GM18867 (cell line): Measurements from ENCODE around the gene CDKAL1.

Source experiments
- ATAC-seq: cut with Tn5 transposase; IDR thresholded peaks from one replicate; pipeline ENCODE4 v1.9.1; 2021; ENCODE audit warnings: mild to moderate bottlenecking, moderate library complexity; ENCODE audit not compliant: unreplicated experiment

The CDKAL1 gene

GRCh38 chr6:21151119-21151518 is 616.9 kb downstream of the CDKAL1 start:
- no peak for ATAC-seq

DNA sequence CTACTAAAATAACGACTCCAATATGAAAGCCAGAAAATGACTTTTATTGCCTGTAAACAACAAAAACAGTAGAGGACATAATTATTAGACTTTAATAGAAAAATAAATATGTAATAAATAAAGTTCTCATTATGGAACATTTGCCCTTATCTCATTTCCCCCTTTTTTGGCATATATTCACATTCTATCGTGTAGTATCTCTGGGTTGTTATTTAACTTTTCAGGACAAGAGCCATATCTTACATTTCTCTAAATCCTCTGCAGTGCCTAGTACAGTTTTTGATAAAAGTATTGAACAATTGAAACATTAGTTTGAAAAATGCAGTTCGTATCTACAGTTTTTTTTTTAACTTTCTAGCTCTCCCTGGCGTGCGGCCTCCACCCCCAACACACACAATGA is 617.3 kb downstream of the CDKAL1 start:
- no peak for ATAC-seq

DNA sequence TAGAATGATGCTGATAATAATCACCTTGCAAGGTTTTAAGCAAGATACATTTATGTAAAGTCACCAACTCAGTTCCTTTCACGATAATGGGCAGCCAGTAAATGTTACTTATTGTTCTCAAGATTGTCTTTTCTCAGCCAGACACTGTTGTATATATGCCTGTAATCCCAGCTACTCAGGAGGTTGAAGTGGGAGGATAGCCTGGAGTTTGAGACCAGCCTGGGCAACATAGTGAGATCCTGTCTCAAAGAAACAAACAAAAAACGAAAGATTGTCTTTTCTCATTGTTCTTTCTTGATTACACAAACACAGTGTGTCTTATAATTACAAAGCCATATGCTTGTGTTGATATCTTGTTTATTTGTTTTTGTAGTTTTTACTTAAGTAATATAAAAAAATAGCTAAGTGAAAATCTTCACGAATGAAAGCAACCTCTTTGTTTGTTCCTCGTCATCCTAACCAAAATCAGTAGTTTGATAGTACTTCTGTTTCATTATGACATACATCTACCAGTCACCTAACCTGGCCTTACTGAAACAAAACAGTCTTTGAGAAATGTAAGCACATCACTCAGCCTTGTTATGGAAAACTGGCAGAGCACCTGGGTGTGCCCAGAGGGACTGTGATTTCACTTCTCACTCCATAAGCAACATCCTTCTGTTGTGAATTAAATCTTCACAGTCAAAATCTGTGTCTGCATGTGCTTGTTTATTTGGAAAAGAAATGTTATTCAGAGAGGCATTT is 623.1 kb downstream of the CDKAL1 start:
- peak; percentile 77 for ATAC-seq

GRCh38 chr6:21158149-21158548 is 623.9 kb downstream of the CDKAL1 start:
- peak; percentile 11 for ATAC-seq

- ATAC-seq, result no peak
These were observed 624.6 kb downstream of the CDKAL1 start for GRCh38 chr6:21158873-21159272.

DNA sequence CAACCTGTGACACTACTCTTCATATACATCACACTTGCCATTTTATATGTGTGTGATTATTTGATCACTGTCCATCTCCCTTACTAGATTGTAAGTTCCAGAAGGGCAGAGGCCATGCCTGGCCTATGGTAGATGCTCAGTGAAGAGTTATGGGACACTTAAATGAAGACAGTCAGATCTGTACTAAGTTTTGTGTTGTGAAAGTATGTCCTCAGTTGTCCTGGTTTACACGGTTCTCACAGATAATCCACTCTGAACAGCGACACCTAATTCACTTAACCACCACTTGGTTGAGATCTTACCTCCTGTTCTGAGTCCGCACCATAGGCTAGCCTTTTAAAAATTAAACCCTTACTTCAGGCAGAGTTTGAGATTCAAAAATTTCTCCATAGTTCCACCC is 625.2 kb downstream of the CDKAL1 start:
- no peak for ATAC-seq

DNA sequence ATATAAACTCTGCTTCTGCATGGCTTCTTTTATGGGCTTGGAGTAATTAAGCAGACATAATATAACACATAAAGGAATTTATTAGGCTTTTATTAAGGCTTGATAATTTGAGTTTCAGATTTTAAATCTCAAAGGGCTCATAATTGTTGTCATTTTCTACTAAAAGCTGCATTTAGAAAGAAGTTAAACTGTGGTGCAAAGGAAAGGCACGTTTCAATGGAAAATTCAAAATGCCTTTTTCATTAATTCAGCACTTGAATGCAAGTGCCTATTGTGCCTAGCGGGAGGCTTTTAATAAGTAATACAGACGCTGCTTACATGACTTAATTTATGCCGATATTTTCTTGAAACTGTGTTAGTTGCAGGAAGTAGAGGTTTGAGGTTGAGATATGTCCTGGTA is 627.5 kb downstream of the CDKAL1 start:
- no peak for ATAC-seq

- ATAC-seq, result no peak
These were observed 629.0 kb downstream of the CDKAL1 start for GRCh38 chr6:21163110-21163837.

GRCh38 chr6:21163838-21164180 is 629.6 kb downstream of the CDKAL1 start:
- no peak for ATAC-seq

DNA sequence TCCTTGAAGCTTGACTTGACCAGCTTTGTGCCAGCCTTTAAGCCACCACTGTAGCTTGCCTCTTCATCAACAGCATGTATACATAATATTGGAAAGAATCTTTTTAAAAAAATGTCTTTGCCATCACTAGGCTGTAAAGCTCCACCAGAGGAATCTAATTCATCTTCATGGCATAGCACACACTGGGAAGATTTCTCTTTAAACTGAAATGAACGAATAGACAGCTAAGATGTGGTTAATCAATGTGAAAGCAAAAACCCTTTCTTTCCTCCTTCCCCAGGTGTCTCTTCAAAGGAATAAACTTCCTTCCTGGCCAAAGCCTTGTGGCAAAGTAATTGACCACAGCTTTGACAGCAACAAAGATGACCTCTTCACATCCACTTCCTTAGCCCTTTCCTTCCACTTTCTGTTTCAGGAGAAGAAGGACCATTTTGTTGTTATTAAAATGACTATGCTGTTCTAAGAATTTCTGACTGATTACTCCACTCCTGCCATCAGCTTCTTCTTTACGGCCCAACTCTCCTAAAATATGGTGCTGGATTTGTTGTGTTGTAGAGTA is 630.6 kb downstream of the CDKAL1 start:
- ATAC-seq, result peak; percentile 77

DNA sequence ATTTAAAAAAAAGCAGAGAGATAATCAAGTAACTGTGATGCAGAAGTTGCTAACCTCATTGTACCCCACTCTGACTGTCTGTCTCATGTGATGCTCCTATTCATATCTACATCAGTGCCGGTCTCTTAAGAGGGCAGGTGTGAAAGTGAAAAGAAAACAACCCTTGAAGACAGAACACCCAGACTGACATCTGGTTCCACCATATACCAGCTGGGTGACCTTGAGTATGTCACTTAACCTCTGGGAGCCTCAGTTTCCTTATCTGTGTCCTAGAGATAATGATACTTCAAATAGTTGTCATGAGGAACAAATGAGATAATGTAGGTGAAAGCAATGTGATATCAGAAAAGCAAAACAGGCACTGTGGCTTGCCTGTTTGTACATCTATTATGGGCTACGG is 632.5 kb downstream of the CDKAL1 start:
- peak; percentile 80 for ATAC-seq

GRCh38 chr6:21167790-21168189 is 633.5 kb downstream of the CDKAL1 start:
- no peak for ATAC-seq

DNA sequence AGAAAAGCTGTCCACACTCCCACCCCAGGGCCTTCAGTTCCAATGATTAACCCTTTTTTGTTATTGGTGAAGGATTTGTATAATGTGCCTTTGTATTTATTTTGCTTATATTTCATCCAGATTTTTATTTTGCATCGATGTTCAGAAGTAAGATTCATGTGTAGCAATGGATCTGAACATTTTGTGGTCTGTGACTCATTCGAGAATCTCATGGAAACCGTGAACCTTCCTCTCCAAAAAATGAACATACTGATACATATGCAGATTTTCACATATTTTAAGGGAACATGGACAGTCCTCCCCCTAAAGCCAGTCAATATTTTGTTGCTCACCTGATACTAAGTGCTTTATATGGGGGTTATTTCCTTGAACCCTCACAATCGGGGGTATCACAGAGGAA is 637.5 kb downstream of the CDKAL1 start:
- no peak for ATAC-seq

- ATAC-seq, result no peak
These were observed 638.8 kb downstream of the CDKAL1 start for GRCh38 chr6:21173031-21173430.

- ATAC-seq, result no peak
These were observed 639.4 kb downstream of the CDKAL1 start for GRCh38 chr6:21173678-21174077.

- ATAC-seq, result no peak
These were observed 641.9 kb downstream of the CDKAL1 start for GRCh38 chr6:21176197-21176596.

DNA sequence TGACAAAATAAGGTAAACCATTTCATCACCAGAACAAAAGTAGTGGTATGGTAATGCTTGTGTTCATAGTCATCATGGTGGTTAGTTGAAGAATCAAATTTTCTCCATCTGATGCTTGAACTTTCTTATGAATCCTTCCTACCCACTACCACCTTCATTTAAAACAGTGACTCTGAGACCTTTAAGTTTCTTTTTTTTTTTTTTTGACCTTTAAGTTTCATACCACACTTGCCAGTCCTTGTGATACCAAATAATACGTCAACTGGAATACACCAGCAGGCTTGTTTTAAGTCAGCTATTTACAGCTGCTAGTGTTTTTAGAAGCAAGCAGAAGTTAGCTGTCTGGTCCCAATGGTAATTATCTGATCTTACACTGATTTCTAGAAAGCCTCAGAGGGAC is 645.9 kb downstream of the CDKAL1 start:
- ATAC-seq, result no peak

DNA sequence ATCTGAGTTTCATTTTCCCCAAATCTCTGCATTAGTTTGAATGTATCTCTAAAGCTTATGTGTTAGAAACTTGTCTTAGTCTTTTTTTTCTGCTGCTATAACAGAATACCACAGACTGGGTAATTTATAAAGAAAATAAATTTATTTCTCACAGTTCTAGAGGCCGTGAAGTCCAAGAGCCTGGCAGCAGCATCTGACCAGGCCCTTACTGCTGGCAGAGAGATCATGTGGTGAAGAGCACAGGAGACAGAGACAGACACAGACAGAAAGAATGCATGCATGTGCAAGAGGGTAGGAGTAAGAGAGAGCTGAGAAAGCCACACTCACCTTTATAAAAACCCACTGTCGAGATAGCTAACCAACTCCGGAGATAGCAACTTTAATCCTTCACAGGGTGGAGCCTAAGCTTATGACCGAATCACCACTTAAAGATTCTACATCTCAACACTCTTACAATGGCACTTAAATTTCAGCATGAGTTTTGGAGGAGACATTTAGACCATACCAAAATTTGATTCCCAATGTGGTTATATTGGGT is 646.6 kb downstream of the CDKAL1 start:
- ATAC-seq, result no peak

DNA sequence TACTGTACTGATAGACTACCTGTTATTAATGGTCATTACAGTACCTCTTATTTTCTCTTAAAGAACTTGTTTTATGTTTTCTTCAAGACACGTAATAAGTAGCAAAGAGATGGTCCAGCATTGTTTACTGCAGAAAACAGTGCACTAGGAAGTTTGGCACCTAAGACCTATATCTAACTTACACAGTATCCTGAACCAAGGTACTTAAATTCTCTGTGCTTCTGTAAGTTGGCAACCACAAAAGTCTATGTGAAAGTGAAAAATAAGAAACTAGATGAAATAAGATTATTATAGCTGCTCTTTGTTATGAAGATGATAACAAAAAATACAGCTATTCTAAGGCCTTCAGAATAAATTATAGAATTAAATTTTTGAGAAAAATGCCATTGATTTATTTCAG is 647.6 kb downstream of the CDKAL1 start:
- ATAC-seq, result peak; percentile 73

DNA sequence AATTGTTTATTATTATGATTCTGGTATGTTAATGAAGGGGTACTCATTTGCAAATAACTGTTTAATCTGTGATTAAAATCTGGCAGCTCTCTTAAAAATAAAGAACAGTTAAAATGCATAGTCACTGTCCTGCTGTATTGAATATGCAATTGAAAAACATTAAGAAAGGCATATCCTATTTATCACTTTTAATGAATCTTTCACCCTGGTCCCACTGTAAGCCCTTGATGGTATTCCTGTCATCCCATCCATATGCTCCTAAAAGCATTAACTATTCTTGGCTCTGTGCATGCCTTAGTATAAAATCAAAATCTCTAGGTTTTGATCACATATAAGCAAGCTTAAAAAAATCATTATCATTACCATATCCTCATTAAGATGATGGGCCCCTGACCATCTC is 648.3 kb downstream of the CDKAL1 start:
- ATAC-seq, result no peak

DNA sequence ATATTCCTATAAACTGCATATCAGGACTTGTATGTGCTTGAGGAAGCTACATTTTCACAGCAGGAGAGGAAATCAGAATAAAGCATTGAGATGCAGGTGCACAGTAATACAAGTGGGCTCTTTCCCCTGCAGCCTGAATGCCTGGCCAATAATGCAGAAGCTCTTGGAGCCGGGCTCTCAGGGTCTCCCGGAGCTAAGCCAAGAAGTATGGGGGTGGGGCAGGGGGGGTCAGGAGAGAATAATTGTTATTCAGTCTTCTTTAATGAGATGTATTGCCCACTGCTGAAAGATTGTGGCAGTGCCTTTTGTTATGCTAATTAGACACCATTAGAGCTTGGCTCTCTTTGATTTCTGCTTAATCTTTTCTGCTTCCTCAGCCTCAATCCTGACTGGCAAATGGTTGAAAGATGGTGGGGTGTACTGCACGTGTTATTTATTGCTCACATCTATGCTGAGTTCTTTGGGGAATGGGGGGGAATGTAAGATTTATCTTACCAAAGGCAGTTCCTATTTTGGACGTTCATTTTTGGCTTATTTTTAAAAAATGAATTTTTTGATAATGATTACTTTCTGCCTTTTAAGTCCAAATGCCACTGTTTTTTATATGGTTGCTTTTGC is 651.7 kb downstream of the CDKAL1 start:
- ATAC-seq, result no peak
